Breast epithelium (tissue), 4 donors: Measurements from ENCODE around the gene STAG1. TPM values are rescaled to one million over a fixed set of nuclear protein-coding genes. Genes with fewer than 3 reads are reported as not detected.
A peak's percentile ranks its signal among the peaks of the same experiment; 100 is the strongest.
"Not testable (repeated sequence)": the region's sequence is repeated elsewhere in the genome, so short reads cannot be mapped to it uniquely, and the experiment has no call there.

Experiments
- DNase-seq, 2 donors: peaks; one replicate each; pipeline ENCODE4 v3.0.0-alpha.2; 2019; ENCODE audit warnings: low spot score in 2 of 2
- H3K27ac ChIP-seq, 2 donors: fragments of 200-600 bp; sonication (generic) in 1 of 2; one replicate each; pipeline ENCODE4 v1.5.1; 2016 to 2019; ENCODE audit warnings: mild to moderate bottlenecking in 1 of 2
- H3K27me3 ChIP-seq, 2 donors: fragments of 200-600 bp; sonication (generic) in 1 of 2; one replicate each; pipeline versions ENCODE4 v1.5.1 to v1.6.0; 2017 to 2019; ENCODE audit warnings: control low read depth in 1 of 2, mild to moderate bottlenecking in 1 of 2
- H3K36me3 ChIP-seq: fragments of 200-600 bp; one replicate; pipeline ENCODE4 v1.5.1; 2019
- H3K4me1 ChIP-seq, 2 donors: fragments of 200-600 bp; sonication (generic); one replicate each; pipeline ENCODE4 v1.5.1; 2016 to 2019; ENCODE audit warnings: control low read depth in 1 of 2
- H3K4me3 ChIP-seq, 3 donors: fragments of 200-600 bp; sonication (generic); 1 replicate in 2 of 3; 2 replicates in 1 of 3; pipeline ENCODE4 v1.5.1; 2016 to 2019; ENCODE audit warnings: mild to moderate bottlenecking in 3 of 3, moderate library complexity in 2 of 3
- H3K9me3 ChIP-seq, 2 donors: fragments of 200-600 bp; sonication (generic) in 1 of 2; one replicate each; pipeline ENCODE4 v1.5.1; 2016 to 2019; ENCODE audit warnings: control low read depth in 1 of 2
- POLR2A ChIP-seq: fragments of 450-650 bp; IDR thresholded peaks from one replicate; pipeline ENCODE4 v1.6.1; 2016; ENCODE audit warnings: antibody characterized with exemption, mild to moderate bottlenecking, moderate library complexity
- POLR2AphosphoS5 ChIP-seq, 3 donors: sonication (generic); formaldehyde crosslinking; IDR thresholded peaks; one replicate each; pipeline ENCODE4 v1.6.1; 2017; ENCODE audit warnings: antibody characterized with exemption in 3 of 3
- intact Hi-C: fragments of 100-400 bp; cut with DNase I; formaldehyde crosslinking; loops from one replicate; pipeline ENCODE4 v1.15.1; 2023; ENCODE audit warnings: low total_unique reads
- total RNA-seq, 3 donors: library from RNA; depleted of rRNA; stranded (reverse); fragments of >200 nt; gene quantifications; one replicate each; pipeline ENCODE4 v1.1.0, GENCODE V29; 2016
- TF ChIP-seq, protein P1 (sequence below), 3 donors: fragments of 450-650 bp; IDR thresholded peaks; one replicate each; pipeline ENCODE4 v1.5.1; 2016 to 2017; ENCODE audit warnings: antibody characterized with exemption in 3 of 3, mild to moderate bottlenecking in 3 of 3, moderate library complexity in 3 of 3

Gene STAG1
- total RNA-seq, 3 donors from 2014 or later: 54.4 to 83.7 (median 73.7) TPM

DNA sequence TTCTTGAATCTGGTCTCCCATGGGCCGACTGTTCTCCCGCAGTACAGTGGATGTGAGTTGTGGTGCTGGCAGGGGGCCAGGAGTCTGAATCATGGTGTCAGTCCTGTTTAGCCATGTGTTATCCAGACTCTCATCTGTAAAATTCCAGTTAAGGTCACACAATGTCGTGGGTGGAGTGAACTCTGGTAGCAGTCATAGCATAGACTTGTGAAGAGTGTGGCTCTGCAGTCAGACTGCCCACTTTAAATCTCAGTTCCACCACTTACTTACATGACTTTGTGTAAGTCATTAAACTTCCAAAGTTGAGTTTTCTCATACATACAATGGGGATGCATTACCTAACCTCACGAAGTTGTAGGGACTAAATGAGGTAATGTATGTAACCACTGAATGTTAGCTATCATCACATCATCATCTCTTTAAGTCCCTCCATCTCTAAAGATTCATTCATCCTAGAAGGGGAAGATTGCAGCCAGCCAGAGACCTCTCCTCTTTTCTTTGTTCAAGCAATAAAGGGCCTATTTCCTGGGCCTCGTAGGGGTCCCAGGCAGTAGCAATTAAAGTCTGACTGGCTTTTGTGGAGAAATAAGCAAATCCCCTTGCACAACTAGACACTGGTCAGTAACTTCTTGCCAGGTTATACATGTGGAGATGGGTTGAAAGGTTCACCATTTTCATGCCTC, 408.2 kb downstream of the STAG1 start:
- TF ChIP-seq POLR2A (no peak), POLR2AphosphoS5 (IDR thresholded peaks at IDR 0.05) (peak in 1 of 3 donors; percentile 45)
- H3K36me3 ChIP-seq: no peaks in the 10 kb centered on the region
- intact Hi-C loops: no loop called here
- peak; percentile 64 to 88 for DNase-seq
- no peaks in the 10 kb centered on the region for H3K27me3 ChIP-seq
- H3K9me3 ChIP-seq: no peaks in the 10 kb centered on the region
- H3K4me1 ChIP-seq: no peaks in the 10 kb centered on the region
- H3K27ac ChIP-seq: peak overlapping the region in 1 of 2 donors; percentile 10
- no peak overlapping the region for H3K4me3 ChIP-seq

DNA sequence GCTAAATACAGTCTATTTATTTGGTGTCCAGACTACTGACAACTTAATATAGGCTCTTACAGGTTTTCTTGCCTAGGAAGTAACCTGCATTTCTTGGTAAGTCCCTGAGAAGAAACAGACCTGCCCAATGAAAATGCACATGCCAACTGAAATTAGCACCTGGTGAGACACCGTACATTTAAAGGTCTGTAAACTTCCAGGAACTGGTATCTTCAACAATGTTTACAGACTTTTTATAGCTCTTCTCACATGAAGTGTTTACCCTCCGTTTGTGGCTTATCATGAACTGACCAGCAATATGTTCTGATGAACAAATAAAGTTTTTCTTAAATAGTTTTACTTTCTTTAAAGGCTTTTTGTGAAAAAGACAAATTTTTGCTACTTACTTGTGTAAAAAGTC, 408.7 kb downstream of the STAG1 start:
- peak overlapping the region in 1 of 2 donors; percentile 19 for H3K27ac ChIP-seq

DNA sequence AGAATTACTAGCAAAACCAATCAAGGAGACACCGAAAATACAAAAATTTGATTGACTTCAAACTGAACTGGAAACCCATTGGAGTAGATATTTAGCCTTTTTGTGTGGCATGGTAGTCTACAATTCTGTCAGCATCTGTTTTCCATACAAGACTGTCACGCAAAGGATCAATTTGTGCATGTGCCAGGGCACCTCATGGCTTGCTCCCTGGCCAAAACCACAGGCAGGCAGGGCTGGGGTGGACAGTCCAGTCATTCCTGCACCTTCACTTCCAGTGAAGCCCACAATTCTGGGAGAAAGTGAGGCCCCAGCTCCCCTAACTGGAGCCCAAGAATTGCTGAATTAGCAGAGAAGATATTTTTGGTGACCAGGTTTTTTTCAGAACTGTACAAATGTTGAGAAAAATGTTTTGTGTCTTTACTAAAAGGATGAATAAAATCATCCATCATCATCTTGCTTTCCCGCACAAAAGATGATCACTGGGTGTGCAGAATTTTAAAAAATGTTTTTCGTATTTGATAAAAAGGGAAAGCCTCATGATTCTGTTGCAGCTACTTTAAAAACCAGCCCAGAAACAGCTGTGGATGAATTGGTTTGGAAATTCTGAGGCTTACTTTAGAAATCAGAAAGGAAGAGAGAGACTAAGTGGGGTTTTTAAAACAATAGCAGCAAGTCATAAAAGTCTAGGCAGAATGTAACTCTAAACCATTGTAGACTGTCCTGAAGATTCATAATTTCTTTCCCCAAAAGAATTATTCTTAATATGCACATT, 415.7 kb downstream of the STAG1 start:
- Histone ChIP-seq H3K9me3 (no peaks in the 10 kb centered on the region), H3K4me1 (no peaks in the 10 kb centered on the region), H3K4me3 (no peak overlapping the region), H3K36me3 (no peaks in the 10 kb centered on the region), H3K27ac (no peak overlapping the region), H3K27me3 (no peaks in the 10 kb centered on the region)
- intact Hi-C loops: no loop called here
- no peak for TF ChIP-seq POLR2AphosphoS5 (IDR thresholded peaks at IDR 0.05)
- TF ChIP-seq, protein P1, sequence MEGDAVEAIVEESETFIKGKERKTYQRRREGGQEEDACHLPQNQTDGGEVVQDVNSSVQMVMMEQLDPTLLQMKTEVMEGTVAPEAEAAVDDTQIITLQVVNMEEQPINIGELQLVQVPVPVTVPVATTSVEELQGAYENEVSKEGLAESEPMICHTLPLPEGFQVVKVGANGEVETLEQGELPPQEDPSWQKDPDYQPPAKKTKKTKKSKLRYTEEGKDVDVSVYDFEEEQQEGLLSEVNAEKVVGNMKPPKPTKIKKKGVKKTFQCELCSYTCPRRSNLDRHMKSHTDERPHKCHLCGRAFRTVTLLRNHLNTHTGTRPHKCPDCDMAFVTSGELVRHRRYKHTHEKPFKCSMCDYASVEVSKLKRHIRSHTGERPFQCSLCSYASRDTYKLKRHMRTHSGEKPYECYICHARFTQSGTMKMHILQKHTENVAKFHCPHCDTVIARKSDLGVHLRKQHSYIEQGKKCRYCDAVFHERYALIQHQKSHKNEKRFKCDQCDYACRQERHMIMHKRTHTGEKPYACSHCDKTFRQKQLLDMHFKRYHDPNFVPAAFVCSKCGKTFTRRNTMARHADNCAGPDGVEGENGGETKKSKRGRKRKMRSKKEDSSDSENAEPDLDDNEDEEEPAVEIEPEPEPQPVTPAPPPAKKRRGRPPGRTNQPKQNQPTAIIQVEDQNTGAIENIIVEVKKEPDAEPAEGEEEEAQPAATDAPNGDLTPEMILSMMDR (IDR thresholded peaks at IDR 0.05): no peak
- TF ChIP-seq POLR2A: no peak
- DNase-seq: no peak

More for the DNA sequence above, 408.7 kb downstream of the STAG1 start:
- Histone ChIP-seq H3K36me3 (no peaks in the 10 kb centered on the region), H3K27me3 (no peaks in the 10 kb centered on the region), H3K4me1 (no peaks in the 10 kb centered on the region), H3K4me3 (no peak overlapping the region), H3K9me3 (no peaks in the 10 kb centered on the region)
- intact Hi-C loops: no loop called here
- TF ChIP-seq, protein P1 (IDR thresholded peaks at IDR 0.05): no peak
- no peak for TF ChIP-seq POLR2A
- no peak for TF ChIP-seq POLR2AphosphoS5 (IDR thresholded peaks at IDR 0.05)
- DNase-seq: no peak

DNA sequence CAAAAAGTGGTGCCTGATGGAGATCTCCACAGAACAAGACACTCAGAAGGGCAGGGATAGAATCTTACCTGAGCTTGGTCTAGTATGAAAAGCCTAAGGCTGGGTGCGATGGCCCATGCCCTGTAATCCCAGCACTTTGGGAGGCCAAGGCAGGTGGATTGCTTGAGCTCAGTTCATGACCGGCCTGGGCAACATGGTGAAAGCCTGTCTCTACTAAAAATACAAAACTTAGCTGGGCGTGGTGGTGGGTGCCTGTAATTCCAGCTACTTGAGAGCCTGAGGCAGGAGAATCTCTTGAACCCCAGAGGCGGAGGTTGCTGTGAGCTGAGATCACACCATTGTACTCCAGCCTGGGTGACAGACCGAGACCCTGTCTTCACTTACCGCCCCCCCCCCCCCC, 417.5 kb downstream of the STAG1 start:
- H3K4me1 ChIP-seq, H3K36me3 ChIP-seq, intact Hi-C loops, H3K9me3 ChIP-seq, H3K4me3 ChIP-seq, H3K27me3 ChIP-seq, H3K27ac ChIP-seq, DNase-seq: not testable (repeated sequence)

DNA sequence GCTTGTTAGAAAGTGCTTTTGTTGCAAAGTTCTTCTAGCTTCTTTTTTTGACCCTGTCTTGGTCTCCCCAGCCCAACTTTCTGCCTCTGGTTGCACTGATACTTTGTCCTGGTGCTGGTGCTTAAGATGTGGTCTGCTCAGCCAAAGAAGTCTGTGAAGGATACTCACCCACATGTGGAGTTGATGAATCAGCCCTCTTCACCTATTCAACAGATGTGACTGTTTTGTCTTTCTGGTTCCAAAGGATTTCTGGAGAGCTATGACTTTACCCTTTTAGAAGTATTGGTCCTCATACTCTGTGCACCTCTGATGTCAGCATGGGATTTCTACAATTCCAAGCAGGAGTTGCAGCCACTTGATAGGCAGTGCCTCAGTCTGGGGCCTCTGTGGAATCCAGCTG, 418.0 kb downstream of the STAG1 start:
- Histone ChIP-seq H3K36me3 (no peaks in the 10 kb centered on the region), H3K4me1 (no peaks in the 10 kb centered on the region), H3K27me3 (no peaks in the 10 kb centered on the region), H3K9me3 (no peaks in the 10 kb centered on the region), H3K27ac (no peak overlapping the region), H3K4me3 (no peak overlapping the region)
- TF ChIP-seq, protein P1 (IDR thresholded peaks at IDR 0.05): no peak
- no peak for TF ChIP-seq POLR2AphosphoS5 (IDR thresholded peaks at IDR 0.05)
- TF ChIP-seq POLR2A: no peak
- no peak for DNase-seq
- intact Hi-C loops: no loop called here

DNA sequence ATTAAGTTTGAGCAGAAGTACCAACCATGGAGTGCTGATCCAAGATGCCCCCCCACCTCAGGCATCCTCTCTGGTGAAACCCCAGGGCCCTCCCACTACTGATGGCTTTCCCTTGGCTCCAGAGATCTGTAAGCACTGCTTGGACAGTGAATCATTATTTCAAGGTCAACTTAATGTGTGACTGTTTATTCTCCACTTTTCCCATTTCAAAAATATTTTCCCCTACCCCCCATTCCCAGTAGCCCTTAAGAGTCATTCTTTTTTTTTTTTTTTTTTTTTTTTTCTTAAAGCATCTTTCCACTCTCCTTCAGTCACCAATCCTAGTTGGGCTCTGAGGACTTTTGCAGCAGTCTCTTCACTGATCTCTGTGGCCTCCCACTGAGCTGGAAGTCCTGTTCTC, 419.4 kb downstream of the STAG1 start:
- no peaks in the 10 kb centered on the region for H3K36me3 ChIP-seq
- intact Hi-C loops: no loop called here
- H3K9me3 ChIP-seq: no peaks in the 10 kb centered on the region
- no peak overlapping the region for H3K27ac ChIP-seq
- no peaks in the 10 kb centered on the region for H3K27me3 ChIP-seq
- H3K4me3 ChIP-seq: no peak overlapping the region
- no peaks in the 10 kb centered on the region for H3K4me1 ChIP-seq
- DNase-seq: no peak
- TF ChIP-seq, protein P1 (IDR thresholded peaks at IDR 0.05): no peak
- TF ChIP-seq POLR2A: no peak
- TF ChIP-seq POLR2AphosphoS5 (IDR thresholded peaks at IDR 0.05): no peak
